Right lobe of liver (tissue), 4 donors: ENCODE measurements around the gene PDCD2L.

Source experiments
- POLR2A ChIP-seq: fragments of 450-650 bp; IDR thresholded peaks from one replicate; pipeline ENCODE4 v1.6.1; 2017; ENCODE audit warnings: antibody characterized with exemption, mild to moderate bottlenecking
- TF ChIP-seq, protein P1 (sequence below), 4 donors: fragments of 200-600 bp in 3 of 4; fragments of 450-650 bp in 1 of 4; IDR thresholded peaks; one replicate each; pipeline versions ENCODE4 v1.5.1 to v1.8.0; 2016 to 2022; ENCODE audit warnings: antibody characterized with exemption in 4 of 4, mild to moderate bottlenecking in 2 of 4
- donor health status: DM: no; HTN: no; CAD: no.
- donor health status: DM: no; HTN: no; CAD: no.
- donor health status: DM: no; HTN: yes; CAD: no.

DNA sequence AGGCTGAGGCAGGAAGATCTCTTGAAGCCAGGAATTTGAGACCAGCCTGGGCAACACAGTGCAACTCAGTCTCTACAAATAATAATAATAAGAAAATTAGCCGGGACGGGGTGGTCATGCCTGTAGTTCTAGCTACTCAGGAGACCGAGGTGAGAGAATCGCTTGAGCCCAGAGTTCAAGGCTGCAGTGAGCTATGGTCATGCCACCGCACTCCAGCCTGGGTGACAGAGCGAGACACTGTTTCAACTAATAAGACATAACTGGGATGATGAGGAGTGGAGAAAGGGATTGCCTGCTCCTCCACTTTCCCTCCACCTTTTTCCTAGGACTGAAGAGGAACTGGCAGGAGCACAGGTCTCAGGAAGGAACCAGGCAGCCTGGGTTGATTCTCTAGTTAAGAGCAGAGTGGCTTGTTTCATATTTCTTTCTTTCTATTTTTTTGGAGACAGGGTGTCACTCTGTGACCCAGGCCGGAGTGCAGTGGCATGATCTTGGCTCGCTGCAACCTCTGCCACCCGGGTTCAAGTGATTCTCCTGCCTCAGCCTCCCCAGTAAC, 43.8 kb upstream of the PDCD2L start:
- TF ChIP-seq, protein P1, sequence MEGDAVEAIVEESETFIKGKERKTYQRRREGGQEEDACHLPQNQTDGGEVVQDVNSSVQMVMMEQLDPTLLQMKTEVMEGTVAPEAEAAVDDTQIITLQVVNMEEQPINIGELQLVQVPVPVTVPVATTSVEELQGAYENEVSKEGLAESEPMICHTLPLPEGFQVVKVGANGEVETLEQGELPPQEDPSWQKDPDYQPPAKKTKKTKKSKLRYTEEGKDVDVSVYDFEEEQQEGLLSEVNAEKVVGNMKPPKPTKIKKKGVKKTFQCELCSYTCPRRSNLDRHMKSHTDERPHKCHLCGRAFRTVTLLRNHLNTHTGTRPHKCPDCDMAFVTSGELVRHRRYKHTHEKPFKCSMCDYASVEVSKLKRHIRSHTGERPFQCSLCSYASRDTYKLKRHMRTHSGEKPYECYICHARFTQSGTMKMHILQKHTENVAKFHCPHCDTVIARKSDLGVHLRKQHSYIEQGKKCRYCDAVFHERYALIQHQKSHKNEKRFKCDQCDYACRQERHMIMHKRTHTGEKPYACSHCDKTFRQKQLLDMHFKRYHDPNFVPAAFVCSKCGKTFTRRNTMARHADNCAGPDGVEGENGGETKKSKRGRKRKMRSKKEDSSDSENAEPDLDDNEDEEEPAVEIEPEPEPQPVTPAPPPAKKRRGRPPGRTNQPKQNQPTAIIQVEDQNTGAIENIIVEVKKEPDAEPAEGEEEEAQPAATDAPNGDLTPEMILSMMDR (IDR thresholded peaks at IDR 0.05): no peak
- no peak for TF ChIP-seq POLR2A
